Peyer's patch (tissue), 4 donors: ENCODE results near the gene ZNF813.

Source experiments
- POLR2A ChIP-seq, 2 donors: fragments of 450-650 bp; IDR thresholded peaks; one replicate each; pipeline ENCODE4 v1.5.1; 2017; ENCODE audit warnings: antibody characterized with exemption in 2 of 2, mild to moderate bottlenecking in 2 of 2, moderate library complexity in 2 of 2
- TF ChIP-seq, protein P1 (sequence below), 6 experiments: fragments of 450-650 bp in 4 of 6; fragments of 200-600 bp in 2 of 6; sonication (generic) in 1 of 6; IDR thresholded peaks; one replicate each; pipeline ENCODE4 v1.5.1; 2017 to 2019; ENCODE audit warnings: antibody characterized with exemption in 6 of 6, mild to moderate bottlenecking in 3 of 6, moderate library complexity in 1 of 6

DNA sequence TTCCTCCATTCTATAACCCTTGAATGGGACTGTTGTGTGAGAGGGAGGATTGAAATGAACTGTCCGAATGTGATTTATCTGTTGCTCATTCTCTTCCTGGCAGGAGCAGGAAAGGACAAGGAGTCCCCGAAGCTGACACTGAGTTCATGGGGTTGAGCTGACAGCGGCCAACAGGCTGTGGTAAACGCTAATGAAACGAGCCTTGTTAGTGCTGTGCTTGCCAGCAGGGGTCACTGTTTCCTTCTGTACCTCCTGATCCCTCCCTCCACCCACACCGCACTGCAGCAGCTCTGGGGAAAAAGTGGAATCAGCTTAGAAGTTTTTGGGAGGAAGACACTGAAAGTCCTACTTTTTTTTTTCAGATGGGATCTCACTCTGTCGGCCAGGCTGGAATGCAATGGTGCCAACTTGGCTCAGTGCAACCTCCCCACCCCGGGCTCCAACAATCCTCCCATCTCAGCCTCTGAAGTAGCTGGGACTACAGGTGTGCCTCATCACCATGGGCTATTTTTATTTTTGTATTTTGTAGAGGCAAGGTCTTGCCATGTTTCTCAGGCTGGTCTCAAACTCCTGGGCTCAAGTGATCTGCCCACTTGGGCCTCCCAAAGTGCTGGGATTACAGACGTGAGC is 42.5 kb upstream of the ZNF813 start:
- TF ChIP-seq POLR2A (IDR thresholded peaks at IDR 0.05): no peak
- TF ChIP-seq, protein P1, sequence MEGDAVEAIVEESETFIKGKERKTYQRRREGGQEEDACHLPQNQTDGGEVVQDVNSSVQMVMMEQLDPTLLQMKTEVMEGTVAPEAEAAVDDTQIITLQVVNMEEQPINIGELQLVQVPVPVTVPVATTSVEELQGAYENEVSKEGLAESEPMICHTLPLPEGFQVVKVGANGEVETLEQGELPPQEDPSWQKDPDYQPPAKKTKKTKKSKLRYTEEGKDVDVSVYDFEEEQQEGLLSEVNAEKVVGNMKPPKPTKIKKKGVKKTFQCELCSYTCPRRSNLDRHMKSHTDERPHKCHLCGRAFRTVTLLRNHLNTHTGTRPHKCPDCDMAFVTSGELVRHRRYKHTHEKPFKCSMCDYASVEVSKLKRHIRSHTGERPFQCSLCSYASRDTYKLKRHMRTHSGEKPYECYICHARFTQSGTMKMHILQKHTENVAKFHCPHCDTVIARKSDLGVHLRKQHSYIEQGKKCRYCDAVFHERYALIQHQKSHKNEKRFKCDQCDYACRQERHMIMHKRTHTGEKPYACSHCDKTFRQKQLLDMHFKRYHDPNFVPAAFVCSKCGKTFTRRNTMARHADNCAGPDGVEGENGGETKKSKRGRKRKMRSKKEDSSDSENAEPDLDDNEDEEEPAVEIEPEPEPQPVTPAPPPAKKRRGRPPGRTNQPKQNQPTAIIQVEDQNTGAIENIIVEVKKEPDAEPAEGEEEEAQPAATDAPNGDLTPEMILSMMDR (IDR thresholded peaks at IDR 0.05): peak; percentile 28 to 80 (median 68)
